Measurements from ENCODE around the gene CRB1.

Gene CRB1

GRCh38 chr1:197268012-197268411, at the start of gene CRB1:
CRB1 (plus strand) TSS chr1:197268252; CDS start chr1:197268413, 161 bp downstream.
- DNase-seq (ENCODE audit: low spot score) = no peak

DNA sequence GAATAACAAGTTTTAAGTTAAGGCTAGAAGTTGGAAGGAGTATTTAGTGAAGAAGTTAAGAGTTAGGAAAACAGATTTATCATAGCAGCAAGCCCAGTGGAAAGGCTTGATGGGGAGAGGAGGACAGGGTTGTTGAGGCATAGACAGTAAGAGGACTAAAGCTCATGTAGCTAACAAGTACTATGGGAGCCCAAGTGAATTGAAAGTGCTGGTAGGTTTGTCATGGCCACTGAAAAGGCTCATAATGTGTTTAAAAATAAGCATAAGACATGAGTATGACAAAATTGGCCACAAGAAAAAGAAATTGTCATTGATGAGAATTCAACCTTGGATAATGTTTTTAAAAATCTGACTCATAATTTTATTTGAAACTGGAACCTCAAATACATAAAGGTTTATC, 49.2 kb upstream of the CRB1 start:
- no peak for DNase-seq (ENCODE audit: low spot score)

GRCh38 chr1:197222025-197222685, 45.9 kb upstream of the CRB1 start:
- no peak for DNase-seq (ENCODE audit: low spot score)

DNA sequence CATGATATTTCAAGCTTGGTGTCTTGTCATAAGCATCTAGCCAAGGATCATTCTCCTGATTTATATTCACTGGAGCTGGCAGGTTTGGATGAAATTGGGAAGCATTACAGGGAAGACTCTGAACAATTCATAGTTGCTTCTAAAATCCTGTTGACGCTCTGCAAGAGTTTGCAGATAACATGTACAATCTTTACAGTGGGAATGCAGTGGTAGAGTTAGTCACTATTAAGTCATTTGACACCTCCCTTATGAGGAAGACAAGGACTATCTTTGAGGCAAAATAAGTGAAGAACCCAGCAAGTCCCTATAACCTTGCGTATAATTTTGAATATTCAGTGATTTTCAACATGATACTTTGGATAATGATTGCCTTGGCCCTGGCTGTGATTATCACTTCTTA, 45.3 kb upstream of the CRB1 start:
- no peak for DNase-seq (ENCODE audit: low spot score)

DNA sequence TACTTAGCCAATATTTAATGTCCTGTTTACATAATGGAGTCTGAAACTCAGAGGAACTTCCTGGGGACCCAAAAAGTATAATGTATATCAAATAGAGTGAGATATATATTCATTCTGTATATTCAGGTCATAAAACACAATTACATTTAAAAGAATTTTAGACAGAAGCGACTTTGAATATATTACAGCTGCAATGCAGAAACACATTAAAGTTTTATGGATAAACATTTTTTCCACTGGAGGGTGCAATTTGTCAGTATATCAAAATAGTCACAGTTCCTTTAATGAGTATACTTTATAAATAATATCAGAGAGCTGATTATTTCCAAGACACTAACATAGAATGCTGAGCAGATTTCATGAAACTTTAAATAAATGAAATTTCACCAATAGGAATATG, 43.9 kb upstream of the CRB1 start:
- DNase-seq (ENCODE audit: low spot score) = no peak

GRCh38 chr1:197225611-197226010, 42.4 kb upstream of the CRB1 start:
- no peak for DNase-seq (ENCODE audit: low spot score)

GRCh38 chr1:197234581-197234980, 33.5 kb upstream of the CRB1 start:
- no peak for DNase-seq (ENCODE audit: low spot score)

- DNase-seq (ENCODE audit: low spot score) = no peak
Measured at GRCh38 chr1:197235355-197235754, 32.7 kb upstream of the CRB1 start.

GRCh38 chr1:197247465-197247864, 20.6 kb upstream of the CRB1 start:
- no peak for DNase-seq (ENCODE audit: low spot score)

GRCh38 chr1:197249324-197249723, 18.7 kb upstream of the CRB1 start:
- DNase-seq (ENCODE audit: low spot score) = no peak

DNA sequence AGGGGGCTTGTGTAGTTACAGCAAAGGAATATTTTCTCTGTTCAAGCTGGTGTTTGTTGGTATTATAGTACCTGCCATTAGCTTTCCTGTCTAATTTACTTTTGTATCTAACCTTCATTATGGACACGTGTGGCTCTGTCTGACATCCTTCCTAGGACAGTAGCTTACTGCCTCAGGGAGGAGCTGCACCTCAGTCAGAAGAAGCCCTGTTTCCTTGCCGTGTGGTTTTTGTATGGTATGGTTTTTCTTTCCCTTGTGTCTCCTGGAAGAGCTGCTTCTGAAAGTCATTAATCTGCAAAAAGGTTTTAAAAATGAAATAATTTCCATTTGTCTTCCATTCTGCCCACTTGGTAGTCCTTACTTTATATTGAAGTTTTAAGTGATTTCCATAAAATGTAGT, 17.4 kb upstream of the CRB1 start:
- no peak for DNase-seq (ENCODE audit: low spot score)

GRCh38 chr1:197252973-197253372, 15.1 kb upstream of the CRB1 start:
- DNase-seq (ENCODE audit: low spot score) = no peak

- no peak for DNase-seq (ENCODE audit: low spot score)
Measured at GRCh38 chr1:197254866-197255265, 13.2 kb upstream of the CRB1 start.

GRCh38 chr1:197264936-197265567, 3.0 kb upstream of the CRB1 start:
- no peak for DNase-seq (ENCODE audit: low spot score)

GRCh38 chr1:197269053-197269452, 1.0 kb downstream of the CRB1 start:
- no peak for DNase-seq (ENCODE audit: low spot score)

DNA sequence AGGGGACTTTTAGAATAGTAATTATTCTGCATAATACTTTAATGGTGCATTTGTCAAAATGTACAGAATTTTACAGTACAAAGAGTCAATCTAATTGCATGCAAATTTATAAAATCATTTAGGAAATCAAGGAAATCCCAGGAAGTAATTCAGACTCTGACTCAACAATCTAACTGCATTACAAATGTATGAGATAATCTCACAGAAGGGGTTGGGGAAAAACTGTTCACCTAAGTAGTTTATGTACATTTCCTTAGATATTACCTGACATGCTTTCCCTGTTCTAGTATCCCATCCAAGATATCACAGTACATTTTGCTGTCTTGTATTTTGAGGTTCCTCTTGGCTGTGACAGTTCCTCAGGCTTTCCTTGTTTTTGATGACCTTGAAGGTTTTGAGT, 4.7 kb downstream of the CRB1 start:
- DNase-seq (ENCODE audit: low spot score) = no peak

GRCh38 chr1:197277166-197277565, 9.1 kb downstream of the CRB1 start:
- no peak for DNase-seq (ENCODE audit: low spot score)

GRCh38 chr1:197284325-197284724, 16.3 kb downstream of the CRB1 start:
- DNase-seq (ENCODE audit: low spot score) = no peak

GRCh38 chr1:197284966-197285365, 16.9 kb downstream of the CRB1 start:
- no peak for DNase-seq (ENCODE audit: low spot score)

GRCh38 chr1:197285526-197286205, 17.6 kb downstream of the CRB1 start:
- DNase-seq (ENCODE audit: low spot score) = no peak

DNA sequence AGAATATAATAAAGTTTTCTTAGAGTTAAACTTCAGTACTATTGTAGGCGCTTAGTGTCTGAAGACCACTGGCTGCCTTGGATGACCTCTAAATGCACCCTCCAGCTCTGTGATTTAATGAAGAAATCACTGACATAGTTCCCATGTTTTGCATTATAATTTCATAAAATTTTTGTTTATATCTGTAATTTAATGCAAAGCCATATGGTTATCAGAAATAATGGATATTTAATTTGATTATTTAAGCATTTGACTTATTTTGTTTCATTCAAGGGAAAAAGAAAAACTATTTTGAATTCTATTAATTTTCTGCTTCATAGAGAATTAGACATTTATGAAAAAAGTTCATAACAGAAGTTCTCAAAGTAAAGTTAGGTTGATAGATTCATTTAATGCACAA, 18.6 kb downstream of the CRB1 start:
- DNase-seq (ENCODE audit: low spot score) = no peak

DNA sequence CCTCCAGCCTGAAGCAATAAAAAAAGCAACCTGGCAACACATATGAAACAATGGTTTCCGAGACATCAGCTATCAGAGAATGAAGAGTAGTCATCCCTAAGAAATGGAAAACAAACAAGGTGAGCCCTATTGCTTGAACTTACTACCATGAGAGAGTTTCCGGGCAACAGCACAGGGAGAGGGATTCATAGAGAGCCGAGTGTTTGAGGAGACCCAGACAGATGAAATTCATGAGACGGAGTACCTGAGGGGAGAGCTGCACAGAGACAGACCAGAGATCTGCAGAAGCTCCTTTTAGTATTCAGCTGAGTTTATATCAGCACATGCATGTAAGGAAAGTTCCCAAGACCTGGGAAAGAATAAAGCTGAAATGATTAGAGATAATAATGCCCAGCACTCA, 19.8 kb downstream of the CRB1 start:
- no peak for DNase-seq (ENCODE audit: low spot score)

DNA sequence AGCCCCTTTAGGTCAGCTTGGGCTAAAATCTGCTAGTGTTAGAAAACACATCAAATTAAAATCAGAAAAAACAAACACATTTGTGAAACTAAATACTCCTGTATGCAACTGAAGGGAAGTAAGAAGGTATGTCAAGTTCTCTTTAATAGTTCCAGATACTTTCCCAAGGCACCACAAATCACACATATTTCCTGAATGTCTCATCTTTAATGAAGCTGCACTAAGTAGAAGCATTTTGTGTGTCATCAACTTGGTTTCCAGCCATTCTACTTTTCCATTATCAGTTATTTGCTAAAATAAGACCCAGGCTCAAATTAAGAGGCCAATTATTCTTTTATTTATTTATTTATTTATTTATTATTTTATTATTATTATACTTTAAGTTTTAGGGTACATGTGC, 34.7 kb downstream of the CRB1 start:
- no peak for DNase-seq (ENCODE audit: low spot score)

DNA sequence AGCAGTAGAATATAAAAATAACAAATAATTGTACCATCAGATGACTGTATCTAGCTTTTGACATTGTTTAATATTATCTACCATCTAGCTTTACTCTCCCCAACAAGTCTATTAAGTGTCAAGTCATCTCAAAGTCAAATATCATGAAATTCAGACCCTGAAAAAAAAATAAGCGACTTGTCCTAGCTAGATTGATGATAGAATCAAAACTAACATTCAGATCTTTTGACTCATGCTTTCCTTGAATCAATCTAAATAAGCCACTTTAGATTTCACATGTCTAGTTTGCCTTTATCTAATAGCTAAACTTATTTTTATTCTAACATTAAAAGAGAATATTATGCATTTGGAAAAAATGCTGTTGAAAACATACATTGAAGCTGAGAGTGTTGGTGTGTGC, 35.4 kb downstream of the CRB1 start:
- no peak for DNase-seq (ENCODE audit: low spot score)
